ENCODE measurements around the gene FBN3. TPM values are rescaled to one million over a fixed set of nuclear protein-coding genes. Genes with fewer than 3 reads are reported as not detected.

FBN3 gene
- total RNA-seq, 1 experiment from 2014 or later = not detected

DNA sequence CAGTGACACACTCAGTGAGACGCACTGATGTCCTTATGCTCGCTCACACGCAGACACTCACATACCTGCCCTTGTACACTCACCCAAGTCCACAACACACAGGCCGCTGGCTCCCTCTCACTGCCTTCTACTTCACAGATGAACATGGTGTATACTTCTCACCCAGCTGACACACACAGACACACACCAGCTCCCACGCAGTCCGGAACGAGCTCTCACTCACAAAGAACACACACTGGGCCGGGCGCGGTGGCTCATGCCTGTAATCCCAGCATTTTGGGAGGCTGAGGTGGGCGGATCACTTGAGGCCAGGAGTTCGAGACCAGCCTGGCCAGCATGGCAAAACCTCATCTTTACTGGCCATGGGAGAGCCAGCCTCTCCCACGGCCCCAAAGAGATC lies 65.2 kb downstream of the FBN3 start:
- H3K9me3 ChIP-seq (replicated peaks) = no peaks in the 10 kb centered on the region; the same call in 1 of the 2 replicates
- H3K27me3 ChIP-seq (replicated peaks) = peaks cover 5% of the 10 kb centered on the region
- H3K27ac ChIP-seq = no peak overlapping the region
- no peak for DNase-seq (ENCODE audit: low read depth in 1 of 2, low spot score in 2 of 2)
- no peaks in the 10 kb centered on the region for H3K4me1 ChIP-seq (replicated peaks)
- H3K4me3 ChIP-seq = no peak overlapping the region
- no peaks in the 10 kb centered on the region for H3K36me3 ChIP-seq

DNA sequence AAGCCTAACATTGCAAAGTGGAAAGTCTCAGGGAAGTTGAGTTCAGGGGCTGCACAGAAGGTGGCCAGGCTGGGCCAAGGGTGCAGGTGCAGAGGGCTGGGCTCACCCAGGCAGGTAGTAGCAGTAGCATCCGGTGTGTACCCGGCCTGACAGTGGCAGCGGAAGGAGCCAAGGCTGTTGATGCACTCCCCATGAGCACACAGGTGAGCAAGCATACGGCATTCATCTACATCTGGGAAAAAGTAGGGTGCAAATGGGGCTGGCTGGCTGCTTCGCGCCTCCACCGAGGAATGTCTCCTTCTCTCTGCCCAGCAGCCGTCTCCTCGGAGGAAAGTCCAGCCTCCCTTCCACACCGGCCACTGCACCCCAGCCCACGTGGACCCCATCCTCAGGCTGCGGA lies 66.3 kb downstream of the FBN3 start:
- DNase-seq (ENCODE audit: low read depth in 1 of 2, low spot score in 2 of 2) = no peak
- no peak overlapping the region for H3K4me3 ChIP-seq
- H3K4me1 ChIP-seq (replicated peaks) = no peaks in the 10 kb centered on the region
- no peak overlapping the region for H3K27ac ChIP-seq
- peaks cover 5% of the 10 kb centered on the region for H3K27me3 ChIP-seq (replicated peaks)
- no peaks in the 10 kb centered on the region for H3K36me3 ChIP-seq
- no peaks in the 10 kb centered on the region; the same call in 1 of the 2 replicates for H3K9me3 ChIP-seq (replicated peaks)

- H3K4me1 ChIP-seq (replicated peaks) = no peaks in the 10 kb centered on the region
- no peak overlapping the region for H3K4me3 ChIP-seq
- DNase-seq (ENCODE audit: low read depth in 1 of 2, low spot score in 2 of 2) = no peak
- H3K36me3 ChIP-seq = no peaks in the 10 kb centered on the region
- peaks cover 5% of the 10 kb centered on the region for H3K27me3 ChIP-seq (replicated peaks)
- H3K27ac ChIP-seq = no peak overlapping the region
- no peaks in the 10 kb centered on the region for H3K9me3 ChIP-seq (replicated peaks)
These were observed 67.5 kb downstream of the FBN3 start for GRCh38 chr19:8081569-8082550.

DNA sequence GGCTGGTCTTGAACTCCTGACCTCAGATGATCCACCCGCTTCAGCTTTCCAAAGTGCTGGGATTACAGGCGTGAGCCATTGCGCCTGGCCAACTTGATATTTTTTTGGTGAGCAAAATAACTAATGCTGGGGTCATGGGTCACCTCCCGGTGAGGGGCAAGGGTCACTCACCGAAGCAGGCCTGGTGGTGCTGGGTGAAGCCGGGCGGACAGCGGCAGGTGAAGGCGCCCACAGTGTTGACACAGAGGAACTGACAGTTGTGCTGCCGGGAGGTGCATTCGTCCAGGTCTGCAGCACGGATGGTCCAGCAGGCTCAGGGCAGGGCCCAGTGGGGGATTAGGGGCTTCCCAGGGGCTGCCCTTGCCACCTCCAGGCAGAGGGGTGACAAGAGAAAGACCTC lies 68.6 kb downstream of the FBN3 start:
- H3K4me3 ChIP-seq = no peak overlapping the region

DNA sequence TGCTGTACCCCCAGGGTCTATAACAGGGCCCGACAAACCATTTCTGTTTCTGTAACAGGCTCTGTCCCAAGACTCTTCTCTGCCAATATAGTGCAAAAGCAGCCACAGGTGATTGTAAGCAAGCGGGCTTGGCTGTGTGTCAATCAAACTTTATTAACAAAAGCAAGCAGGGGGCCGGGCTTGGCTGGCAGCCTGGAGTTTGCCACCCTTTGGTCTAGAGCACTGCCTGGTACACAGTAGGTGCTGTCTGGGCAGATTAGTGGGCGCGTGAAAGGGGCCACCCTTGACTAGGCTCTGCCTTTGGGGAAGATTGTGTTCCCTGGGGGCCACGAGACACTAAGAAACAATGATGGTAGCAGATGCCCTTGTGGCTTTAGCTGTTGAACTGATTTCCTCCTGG lies 69.4 kb downstream of the FBN3 start:
- H3K27me3 ChIP-seq (replicated peaks) = peaks cover 5% of the 10 kb centered on the region
- no peak for DNase-seq (ENCODE audit: low read depth in 1 of 2, low spot score in 2 of 2)
- no peaks in the 10 kb centered on the region for H3K9me3 ChIP-seq (replicated peaks)
- H3K4me1 ChIP-seq (replicated peaks) = no peaks in the 10 kb centered on the region
- no peak overlapping the region for H3K4me3 ChIP-seq
- no peak overlapping the region for H3K27ac ChIP-seq
- no peaks in the 10 kb centered on the region for H3K36me3 ChIP-seq

More for the DNA sequence above, 68.6 kb downstream of the FBN3 start:
- Histone ChIP-seq H3K36me3 (no peaks in the 10 kb centered on the region), H3K27ac (no peak overlapping the region), H3K9me3 (replicated peaks) (no peaks in the 10 kb centered on the region), H3K27me3 (replicated peaks) (peaks cover 5% of the 10 kb centered on the region), H3K4me1 (replicated peaks) (no peaks in the 10 kb centered on the region)
- DNase-seq (ENCODE audit: low read depth in 1 of 2, low spot score in 2 of 2) = no peak

DNA sequence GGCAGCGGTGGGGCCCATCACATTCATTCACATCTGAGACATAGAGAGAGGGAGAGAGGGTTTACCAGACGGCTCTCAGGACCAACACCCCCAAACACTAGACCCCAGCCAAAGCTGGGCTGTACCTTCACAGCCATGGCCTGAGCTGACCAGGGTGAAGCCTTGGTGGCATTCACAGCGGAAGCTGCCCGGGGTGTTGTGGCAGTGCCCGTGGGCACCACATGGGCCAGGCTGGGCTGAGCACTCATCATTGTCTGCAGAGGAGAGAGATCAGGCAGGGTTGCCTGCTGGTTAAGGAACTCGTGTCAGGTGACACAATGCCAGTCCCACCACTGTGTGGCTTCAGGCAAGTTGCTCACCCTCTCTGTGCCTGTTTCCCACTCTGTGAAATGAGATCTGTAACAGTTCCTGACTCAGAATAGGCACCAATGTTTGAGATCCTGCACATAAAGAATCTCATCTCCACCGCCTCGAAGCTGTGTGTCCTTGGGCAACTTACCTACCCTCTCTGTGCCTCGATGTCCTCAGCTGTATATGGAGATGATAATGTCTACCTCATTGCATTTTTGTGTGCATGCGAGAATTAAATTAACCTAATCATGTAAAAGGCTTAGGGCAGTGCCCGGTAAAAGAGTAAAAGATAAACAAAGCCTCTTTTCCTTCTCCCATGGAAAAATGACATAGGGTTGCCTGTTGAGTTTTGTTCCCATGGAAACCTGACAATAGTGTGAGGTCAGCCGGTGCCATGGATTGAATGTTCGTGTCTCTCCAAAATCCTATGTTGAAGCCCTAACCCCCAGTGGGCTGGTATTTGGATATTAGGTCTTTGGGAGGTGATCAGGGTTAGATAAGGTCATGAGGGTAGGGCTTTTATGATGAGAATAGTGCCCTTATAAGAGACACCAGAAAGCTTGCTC lies 74.0 kb downstream of the FBN3 start:
- H3K4me3 ChIP-seq = no peak overlapping the region
- no peaks in the 10 kb centered on the region for H3K36me3 ChIP-seq
- H3K4me1 ChIP-seq (replicated peaks) = no peaks in the 10 kb centered on the region
- H3K27me3 ChIP-seq (replicated peaks) = peaks cover 5% of the 10 kb centered on the region
- H3K9me3 ChIP-seq (replicated peaks) = no peaks in the 10 kb centered on the region; the same call in 1 of the 2 replicates
- no peak overlapping the region for H3K27ac ChIP-seq
- DNase-seq (ENCODE audit: low read depth in 1 of 2, low spot score in 2 of 2) = no peak

DNA sequence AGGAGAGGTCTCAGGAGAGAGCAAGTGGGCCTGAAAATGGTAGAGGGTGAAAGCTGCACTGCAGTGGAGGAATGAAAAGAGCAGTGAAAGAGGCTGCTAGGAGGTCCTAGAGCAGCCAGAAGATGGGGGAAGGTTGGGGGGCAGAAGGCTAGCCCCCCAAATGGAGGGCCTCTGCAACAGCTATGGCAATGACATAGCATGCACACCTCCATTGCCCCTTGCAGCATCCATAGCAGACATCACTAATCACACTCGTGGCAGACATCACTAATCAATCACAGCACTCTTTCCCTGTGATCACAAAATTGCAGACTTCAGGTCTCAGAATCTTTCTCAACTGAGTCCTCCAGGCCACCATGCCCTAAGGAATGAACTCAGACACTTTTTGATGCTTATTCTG lies 74.9 kb downstream of the FBN3 start:
- no peaks in the 10 kb centered on the region for H3K4me1 ChIP-seq (replicated peaks)
- no peak overlapping the region for H3K4me3 ChIP-seq
- peaks cover 4% of the 10 kb centered on the region for H3K9me3 ChIP-seq (replicated peaks)
- H3K27me3 ChIP-seq (replicated peaks) = no peaks in the 10 kb centered on the region
- H3K27ac ChIP-seq = no peak overlapping the region
- DNase-seq (ENCODE audit: low read depth in 1 of 2, low spot score in 2 of 2) = no peak
- no peaks in the 10 kb centered on the region for H3K36me3 ChIP-seq

GRCh38 chr19:8071912-8072311 lies 77.5 kb downstream of the FBN3 start:
- Histone ChIP-seq H3K27me3 (replicated peaks) (no peaks in the 10 kb centered on the region), H3K4me3 (no peak overlapping the region), H3K36me3 (no peaks in the 10 kb centered on the region), H3K27ac (no peak overlapping the region), H3K4me1 (replicated peaks) (no peaks in the 10 kb centered on the region), H3K9me3 (replicated peaks) (peaks cover 9% of the 10 kb centered on the region)
- DNase-seq (ENCODE audit: low read depth in 1 of 2, low spot score in 2 of 2) = no peak

GRCh38 chr19:8069096-8069973 lies 80.1 kb downstream of the FBN3 start:
- no peak for DNase-seq (ENCODE audit: low read depth in 1 of 2, low spot score in 2 of 2)

DNA sequence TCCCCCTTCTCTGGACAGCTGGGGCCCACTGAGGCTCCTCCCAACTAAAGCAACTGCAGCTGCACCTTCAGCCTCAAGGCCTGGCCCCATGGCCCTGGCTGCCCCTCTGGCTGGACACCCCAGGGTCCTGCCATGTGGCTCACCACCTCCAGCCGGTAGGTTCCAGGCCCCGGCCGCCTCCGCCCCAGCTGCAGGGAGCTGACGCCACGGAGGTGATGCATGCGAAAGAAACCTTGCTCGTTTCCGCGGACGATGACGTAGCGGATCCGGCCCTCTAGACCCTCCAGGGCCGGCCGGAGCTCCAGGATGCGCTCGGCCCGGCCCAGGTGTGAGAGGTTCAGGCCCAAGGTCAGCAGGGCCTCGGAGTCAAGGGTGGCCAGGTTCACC lies 83.5 kb downstream of the FBN3 start:
- Histone ChIP-seq H3K4me1 (replicated peaks) (no peaks in the 10 kb centered on the region), H3K4me3 (no peak overlapping the region), H3K27me3 (replicated peaks) (no peaks in the 10 kb centered on the region), H3K36me3 (no peaks in the 10 kb centered on the region), H3K9me3 (replicated peaks) (peaks cover 9% of the 10 kb centered on the region), H3K27ac (no peak overlapping the region)
- no peak for DNase-seq (ENCODE audit: low read depth in 1 of 2, low spot score in 2 of 2)

More at GRCh38 chr19:8069096-8069973, 80.1 kb downstream of the FBN3 start:
- Histone ChIP-seq H3K9me3 (replicated peaks) (peaks cover 9% of the 10 kb centered on the region), H3K27ac (no peak overlapping the region), H3K27me3 (replicated peaks) (no peaks in the 10 kb centered on the region), H3K36me3 (no peaks in the 10 kb centered on the region), H3K4me1 (replicated peaks) (no peaks in the 10 kb centered on the region), H3K4me3 (no peak overlapping the region)

DNA sequence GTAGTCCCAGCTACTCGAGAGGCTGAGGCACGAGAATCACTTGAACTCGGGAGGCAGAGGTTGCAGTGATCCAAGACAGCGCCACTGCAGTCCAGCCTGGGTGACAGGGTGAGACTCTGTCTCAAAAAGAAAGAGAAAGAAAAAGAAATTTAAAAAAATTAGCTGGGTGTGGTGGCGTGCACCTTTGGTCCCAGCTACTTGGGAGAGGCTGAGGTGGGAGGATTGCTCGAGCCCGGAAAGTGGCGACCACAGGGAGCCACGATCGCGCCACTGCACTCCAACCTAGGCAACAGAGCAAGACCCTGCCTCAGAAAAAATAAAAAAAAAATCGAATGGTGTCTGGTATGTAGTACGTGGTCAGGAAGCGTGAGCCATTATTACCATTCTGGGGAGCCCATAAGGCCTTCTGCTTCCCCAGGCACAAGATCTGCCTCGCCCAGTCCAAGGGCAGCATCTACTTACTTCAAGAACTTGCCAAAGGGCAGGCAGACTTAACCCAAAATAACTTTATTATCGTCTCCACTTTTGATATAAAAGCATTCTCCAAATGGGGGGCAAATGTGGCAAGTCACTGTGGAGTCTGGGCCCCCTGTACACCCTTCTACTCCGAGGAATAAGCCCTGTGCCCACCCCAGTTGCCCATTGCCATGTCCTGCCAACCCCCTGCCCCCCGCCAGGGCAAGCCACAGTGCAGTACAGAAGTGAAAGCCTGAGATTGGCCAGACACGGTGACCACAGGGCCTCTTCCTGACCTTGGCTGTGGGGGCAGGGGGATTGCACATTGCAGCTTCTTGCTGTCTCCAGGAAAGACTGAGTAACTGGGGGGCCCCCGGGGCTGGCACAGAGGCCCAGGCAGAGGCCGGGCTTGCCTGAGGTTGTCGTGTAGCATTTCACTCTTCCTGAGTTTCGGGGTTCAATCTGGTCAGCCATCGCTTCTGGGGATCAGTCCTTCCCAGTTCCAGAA lies 84.2 kb downstream of the FBN3 start:
- Histone ChIP-seq H3K4me1 (replicated peaks) (no peaks in the 10 kb centered on the region), H3K27ac (no peak overlapping the region), H3K27me3 (replicated peaks) (no peaks in the 10 kb centered on the region), H3K36me3 (no peaks in the 10 kb centered on the region), H3K4me3 (no peak overlapping the region), H3K9me3 (replicated peaks) (peaks cover 9% of the 10 kb centered on the region)
- no peak for DNase-seq (ENCODE audit: low read depth in 1 of 2, low spot score in 2 of 2)

GRCh38 chr19:8057545-8058270 lies 91.7 kb downstream of the FBN3 start:
- Histone ChIP-seq H3K4me3 (no peak overlapping the region), H3K4me1 (replicated peaks) (no peaks in the 10 kb centered on the region), H3K9me3 (replicated peaks) (no peaks in the 10 kb centered on the region), H3K27me3 (replicated peaks) (no peaks in the 10 kb centered on the region), H3K36me3 (no peaks in the 10 kb centered on the region), H3K27ac (no peak overlapping the region)
- no peak for DNase-seq (ENCODE audit: low read depth in 1 of 2, low spot score in 2 of 2)

Measured in SJSA1 (cell line).